Muscle of arm (tissue), 12 donors: ENCODE data around the gene HLF. TPM values are rescaled to one million over a fixed set of nuclear protein-coding genes. Genes with fewer than 3 reads are reported as not detected.

Experiments
- DNase-seq: peaks from one replicate; pipeline ENCODE4 v3.0.0-alpha.2; 2013
- polyA plus RNA-seq, 12 donors: library from polyadenylated mRNA; unstranded; fragments of 120-200 nt; gene quantifications; one replicate each; pipeline ENCODE4 v1.2.1, GENCODE V29; 2013; ENCODE audit not compliant: insufficient read length in 12 of 12

The HLF gene
- polyA plus RNA-seq, 12 donors, result 3.4 to 16.3 (median 5.9) TPM; not detected in 1

DNA sequence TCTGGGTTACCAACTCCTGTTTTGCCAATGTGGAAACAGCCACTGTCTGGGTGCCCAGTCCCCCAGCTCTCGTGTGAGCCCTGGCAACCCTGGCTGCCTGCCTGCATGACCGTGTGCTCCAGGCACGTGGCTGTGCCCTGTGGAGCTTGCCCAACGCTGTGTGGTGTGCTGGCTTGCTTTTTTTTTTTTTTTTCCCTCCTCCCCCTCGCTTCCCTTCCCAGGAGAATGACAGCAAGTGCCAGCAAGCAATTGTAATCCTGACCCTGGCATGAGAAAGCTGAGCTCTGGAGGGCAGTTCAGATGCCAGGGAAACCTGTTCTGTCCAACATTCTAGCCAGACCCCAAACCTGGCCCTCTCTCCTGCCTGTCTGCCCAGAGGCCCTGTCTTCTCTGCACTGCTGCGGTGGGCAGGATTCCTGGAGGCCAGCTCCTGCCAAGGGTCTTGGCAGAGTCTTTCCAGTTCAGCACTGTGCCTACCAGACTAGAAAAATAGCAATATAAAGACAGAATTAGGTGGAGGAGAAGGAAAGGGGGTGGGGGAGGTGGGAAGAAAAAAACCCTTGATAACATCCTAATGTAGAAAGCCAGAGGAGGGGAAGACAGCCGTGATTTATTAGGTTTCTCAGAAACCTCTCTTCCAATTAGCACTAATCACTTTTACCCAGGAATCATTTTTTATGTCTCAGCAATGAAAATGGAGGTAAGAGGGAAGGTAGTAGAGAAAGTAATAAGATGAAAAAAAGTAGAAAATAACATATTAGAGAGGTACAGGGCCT lies 9.0 kb downstream of the HLF start:
- DNase-seq, result no peak

- no peak for DNase-seq
Observed at GRCh38 chr17:55274355-55275255, 9.8 kb downstream of the HLF start.

DNA sequence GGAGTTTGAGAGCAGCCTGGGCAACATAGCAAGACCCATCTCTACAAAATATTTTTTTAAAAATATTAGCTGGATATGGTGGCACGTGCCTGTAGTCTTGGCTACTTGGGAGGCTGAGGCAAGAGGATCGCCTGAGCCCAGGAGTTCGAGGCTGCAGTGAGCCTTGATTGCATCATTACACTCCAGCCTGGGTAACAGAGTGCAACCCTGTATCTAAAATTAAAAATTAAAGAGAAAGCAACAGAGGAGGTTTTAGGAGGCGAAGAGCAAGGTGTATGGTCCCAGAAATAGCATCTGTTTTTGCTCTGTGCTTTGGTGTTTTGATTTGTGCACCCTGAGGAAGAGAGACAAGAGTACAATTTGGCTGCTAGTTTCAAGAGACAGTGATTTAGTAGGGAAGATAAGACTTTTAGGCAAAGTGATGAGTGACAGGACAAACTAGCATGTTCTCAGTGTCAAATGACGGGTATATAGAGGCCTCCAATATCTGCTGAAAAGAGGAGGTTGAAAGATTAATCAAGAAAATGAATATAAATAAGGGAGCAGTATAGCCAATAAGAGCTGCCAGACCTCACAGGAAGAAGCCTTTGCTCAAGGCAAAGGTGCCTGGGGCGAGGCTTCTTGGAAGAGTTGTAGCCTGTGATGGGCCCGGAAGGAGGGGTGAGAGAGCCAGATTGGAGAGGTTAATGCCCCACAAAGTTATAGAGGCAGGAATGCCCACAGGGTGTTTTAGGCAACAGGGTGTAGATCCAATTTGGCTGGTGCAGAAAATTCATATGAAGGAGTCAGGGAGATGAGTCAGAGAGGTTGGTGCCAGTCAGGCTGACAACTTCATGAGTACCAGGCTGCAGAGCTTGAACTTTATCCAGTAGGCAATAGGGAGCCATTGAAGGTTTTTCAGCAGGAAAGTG lies 11.4 kb downstream of the HLF start:
- no peak for DNase-seq

DNA sequence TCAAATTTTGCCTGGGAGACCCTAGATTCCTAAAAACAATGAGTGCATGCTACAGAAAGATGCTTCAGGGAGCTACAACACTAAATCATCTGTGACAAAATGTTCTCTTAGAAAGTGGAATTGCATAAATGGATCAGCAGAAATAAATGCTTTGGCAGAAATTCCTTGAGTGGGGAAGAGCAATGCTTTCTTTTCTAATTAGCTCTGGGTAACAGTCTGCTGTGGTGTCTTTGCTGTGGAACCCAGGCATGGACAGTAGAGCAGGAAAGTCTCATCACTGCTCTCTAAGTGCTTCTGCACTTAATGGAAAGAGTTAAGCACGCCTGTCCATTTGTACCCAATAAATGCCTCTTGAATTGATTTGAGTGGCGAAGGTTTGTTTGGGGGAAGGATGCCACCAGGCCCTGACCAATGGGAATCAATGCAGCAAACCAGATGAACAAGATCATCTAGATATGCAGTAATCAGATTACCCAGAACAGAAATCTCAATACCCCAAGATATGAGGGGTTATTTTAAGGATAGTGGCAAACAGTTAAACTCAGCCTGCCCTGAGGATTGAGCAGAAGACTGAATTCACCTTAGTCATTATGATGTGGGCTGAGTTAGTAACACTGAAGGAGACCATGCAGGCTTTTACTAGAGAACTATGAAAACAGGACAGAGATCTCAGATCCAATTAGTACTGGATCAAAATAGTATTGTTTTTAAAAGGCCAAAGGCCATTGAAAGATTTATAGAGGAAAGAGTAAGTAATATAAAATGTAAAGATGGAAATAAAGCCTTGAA lies 13.6 kb downstream of the HLF start:
- no peak for DNase-seq

DNA sequence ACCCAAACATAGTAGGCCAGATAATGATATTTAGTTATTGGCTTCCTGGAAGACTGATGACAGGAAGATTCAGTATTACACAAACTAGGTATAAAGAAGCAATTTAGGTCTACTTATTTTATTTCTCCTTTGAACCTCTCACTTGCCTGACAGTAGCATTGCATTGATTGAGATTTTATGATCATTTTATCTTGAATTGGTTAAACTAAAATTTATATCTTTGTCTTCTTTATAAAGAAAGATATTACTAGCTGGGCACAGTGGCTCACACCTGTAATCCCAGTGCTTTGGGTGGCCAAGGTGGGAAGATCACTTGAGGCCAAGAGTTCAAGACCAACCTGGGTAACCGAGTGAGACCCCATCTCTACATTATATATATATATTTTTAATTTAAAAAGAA lies 14.4 kb downstream of the HLF start:
- no peak for DNase-seq

GRCh38 chr17:55279788-55280187 lies 15.0 kb downstream of the HLF start:
- no peak for DNase-seq

GRCh38 chr17:55280212-55280611 lies 15.5 kb downstream of the HLF start:
- DNase-seq, result no peak

DNA sequence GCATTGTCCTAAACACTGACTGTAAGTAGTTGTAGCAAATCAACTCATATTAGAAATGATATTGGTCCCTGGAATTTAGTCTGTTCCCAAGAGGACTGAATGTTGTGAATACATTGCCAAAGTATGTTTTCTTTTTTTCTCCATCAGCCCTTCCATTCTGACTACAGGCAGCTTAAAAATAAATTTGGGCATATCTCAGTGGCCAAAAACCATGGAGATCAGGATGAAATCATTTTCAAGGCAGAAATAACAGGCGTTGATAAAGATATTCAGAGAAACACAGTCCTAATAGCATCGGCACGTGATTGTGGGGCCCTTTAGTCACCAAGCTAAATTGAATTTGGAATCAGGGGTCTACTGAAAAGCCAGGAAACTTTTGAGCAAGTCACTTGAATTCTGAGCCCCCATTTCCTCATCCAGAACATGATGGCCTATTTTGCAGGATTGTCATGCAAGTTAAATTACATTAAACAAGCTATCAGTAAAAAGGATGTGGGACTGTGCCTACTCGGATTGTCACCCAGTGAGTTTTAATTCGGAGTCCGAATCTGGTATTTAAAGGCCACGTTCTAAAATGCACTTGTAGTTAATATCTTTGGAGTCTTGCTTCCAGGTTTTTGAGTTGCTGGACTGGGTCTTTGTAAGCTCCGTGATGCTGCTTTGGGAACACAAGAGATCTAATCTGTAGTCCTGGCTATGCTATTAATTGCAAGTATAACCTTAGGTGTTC lies 17.1 kb downstream of the HLF start:
- no peak for DNase-seq

GRCh38 chr17:55282379-55282702 lies 17.6 kb downstream of the HLF start:
- DNase-seq, result no peak

- no peak for DNase-seq
Observed at GRCh38 chr17:55282741-55283140, 18.0 kb downstream of the HLF start.

DNA sequence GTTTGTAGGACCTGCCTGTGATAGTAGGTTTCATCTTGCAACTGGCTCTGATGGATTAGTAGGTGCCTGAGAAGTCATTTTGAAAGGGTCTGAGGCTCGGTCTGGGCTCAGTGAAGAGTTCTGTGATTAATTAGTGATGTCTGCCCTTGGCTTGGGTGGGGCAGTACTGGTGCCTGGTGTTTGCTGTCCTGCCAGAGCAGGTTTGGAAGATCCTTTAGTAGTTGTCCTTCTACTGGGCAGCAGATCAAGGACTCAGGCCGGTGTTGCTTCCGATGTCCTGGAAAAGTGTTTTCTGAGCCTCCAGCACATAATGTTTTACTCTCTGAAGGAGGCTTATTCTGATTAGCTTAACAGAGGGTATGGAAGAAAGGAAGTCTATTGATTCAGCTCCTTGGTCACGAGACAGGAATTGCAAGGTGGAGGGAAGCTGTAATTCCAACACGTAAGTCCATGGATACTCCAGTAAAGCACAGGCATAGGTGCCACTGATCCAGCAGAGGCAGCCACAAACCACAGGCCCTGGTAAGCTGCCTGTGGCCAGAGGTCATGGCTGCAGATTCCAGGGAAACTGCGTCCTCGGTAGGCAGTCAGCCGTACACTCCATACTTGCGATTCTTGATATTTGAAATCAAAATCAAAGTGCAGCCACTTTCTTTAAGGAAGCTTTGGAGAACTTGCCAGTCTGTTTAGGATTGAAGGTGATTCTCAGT lies 18.7 kb downstream of the HLF start:
- DNase-seq, result no peak

DNA sequence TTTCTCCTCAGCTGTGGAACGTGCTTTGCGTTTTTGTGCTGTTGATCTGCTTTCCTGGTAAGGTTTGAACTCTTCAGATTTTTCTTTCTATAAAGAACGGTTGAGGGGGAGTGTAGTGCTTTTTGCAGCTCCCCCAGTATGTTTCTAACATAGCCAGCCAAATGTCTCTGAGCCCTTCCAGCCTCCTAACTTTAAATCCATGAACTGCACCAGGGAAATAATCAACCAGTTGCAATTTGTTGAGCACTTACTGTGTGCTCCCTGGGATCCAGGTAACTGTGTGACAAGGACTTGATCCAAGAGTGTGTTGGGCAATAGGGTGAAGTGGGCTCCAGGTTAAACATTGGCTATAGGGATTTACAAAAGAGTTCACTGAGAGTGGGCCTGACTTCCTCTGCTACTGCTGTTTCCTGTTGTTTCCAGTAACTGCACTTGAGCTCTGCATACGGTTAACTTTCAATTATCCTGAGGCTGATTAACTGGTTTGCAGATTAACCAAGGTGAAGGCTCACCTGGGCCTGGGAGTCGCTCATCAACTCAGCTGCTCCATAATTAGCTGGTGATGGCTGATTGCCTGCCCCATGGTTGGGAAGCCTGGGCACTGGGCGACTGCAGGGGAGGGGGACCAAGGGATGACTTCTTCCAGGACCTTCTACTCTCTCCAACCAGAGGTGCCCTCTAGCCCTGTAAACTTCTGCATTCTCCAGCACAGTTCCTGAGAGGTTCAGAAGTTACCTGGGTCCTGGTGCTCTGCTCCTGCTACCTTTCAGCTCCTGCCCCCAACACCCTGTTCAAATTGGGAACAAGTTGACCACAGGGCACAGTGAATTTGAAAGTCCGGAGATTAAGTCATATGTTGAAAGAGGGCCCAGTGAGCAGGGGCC lies 19.5 kb downstream of the HLF start:
- no peak for DNase-seq

- DNase-seq, result no peak
Observed at GRCh38 chr17:55284944-55285339, 20.2 kb downstream of the HLF start.

- peak; percentile 95 for DNase-seq
Observed at GRCh38 chr17:55285340-55286301, 20.9 kb downstream of the HLF start.

- no peak for DNase-seq
Observed at GRCh38 chr17:55286681-55287589, 22.2 kb downstream of the HLF start.

GRCh38 chr17:55288356-55289105 lies 23.8 kb downstream of the HLF start:
- DNase-seq, result no peak
